ENCODE data around the gene DOCK1.

DOCK1 gene

DNA sequence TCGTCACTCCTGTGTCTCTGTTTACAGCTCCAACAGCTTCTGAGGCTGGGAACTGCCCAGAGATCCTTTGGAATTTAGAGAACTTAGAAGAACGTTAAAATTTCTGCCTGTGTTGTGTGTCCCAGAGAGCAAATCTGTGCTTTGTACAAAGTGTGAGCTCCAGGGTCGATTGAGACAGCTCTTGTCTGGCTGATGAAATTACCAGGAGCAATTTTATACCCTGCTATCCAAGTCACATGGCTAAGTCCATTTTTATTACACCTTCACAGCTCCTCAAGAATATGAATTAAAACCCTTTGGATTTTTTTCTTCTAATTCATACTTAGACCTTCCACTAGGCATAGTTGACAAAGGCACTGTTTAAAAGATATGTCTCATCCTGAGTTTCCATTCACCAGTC lies 337.7 kb downstream of the DOCK1 start:
- DNase-seq = no peak

DNA sequence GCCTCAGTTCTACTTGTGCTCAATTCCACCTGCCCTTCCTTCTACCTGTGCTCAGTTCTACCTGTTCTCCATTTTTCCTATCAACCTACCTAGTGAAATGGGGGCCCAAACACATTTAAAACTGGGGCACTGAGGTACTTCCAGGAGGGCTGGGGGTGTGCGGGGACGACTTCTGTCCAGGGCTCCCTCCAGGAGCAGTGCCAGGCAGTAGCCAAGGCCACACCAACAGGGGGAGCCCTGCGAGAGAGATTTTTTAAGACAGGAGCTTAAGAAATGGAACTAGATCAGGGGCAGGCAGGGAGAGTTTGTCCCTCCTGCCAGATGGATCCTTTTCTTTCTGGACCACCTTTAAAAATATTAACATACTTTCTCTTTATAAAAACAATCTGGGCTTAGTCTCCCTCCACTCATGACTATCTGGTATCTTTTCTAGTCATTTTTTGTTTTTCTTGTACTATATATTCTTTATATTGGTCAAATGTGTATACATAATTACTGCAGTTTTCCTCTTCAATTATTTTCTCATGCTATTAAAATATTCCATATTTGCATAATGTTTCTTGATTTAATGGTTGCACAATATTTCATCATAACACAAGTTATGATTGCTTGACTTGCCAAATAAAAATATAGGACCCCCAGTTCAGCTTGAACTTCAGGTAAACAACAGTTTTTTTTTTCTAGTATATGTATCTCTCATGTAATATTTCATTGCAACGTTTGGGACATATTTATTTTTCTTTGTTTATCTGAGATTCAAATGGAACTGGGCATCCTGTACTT lies 338.5 kb downstream of the DOCK1 start:
- DNase-seq = no peak

DNA sequence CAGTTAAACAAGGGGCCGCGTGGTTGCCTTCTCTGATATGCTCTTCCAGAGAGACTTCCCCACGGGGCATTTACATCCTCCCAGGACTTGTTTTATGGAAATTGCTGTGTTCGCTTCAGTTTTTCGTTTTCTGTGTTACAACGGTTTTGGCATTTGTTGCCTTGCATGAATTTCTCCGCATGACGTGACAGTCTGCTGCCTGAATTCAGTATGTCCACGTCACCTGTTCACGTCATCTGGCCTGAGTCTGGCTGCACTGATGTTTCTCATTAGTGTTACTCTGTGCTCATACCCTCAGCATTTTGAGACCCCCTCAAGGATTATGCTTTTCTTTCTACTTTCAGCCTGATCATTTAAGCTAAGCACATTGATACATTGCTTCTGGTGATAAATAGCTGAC lies 340.2 kb downstream of the DOCK1 start:
- DNase-seq = no peak

GRCh38 chr10:127250031-127250430 lies 344.8 kb downstream of the DOCK1 start:
- no peak for DNase-seq

- DNase-seq = no peak
Observed at GRCh38 chr10:127252818-127253217, 347.6 kb downstream of the DOCK1 start.

- DNase-seq = no peak
Observed at GRCh38 chr10:127254276-127254675, 349.0 kb downstream of the DOCK1 start.

- DNase-seq = no peak
Observed at GRCh38 chr10:127257395-127257794, 352.2 kb downstream of the DOCK1 start.

DNA sequence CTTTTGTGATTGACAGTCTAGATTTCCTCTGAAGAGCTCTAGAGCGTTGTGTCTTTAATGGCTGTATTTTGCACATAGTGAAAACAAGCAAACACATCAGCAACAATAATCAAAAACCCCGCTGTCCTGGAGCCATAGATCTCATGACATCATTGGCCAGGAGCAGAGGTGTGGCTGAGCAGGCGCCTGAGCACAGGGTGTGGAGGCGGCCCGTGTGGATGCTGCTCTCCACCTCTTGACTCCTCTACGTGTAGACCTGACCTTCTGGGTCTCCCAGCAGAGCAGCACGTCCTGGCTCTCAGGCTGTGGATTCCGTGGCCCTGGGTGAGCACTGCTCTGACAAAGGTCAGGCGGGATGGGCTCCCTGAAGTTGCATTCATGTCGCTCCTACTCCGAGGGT lies 354.1 kb downstream of the DOCK1 start:
- no peak for DNase-seq

DNA sequence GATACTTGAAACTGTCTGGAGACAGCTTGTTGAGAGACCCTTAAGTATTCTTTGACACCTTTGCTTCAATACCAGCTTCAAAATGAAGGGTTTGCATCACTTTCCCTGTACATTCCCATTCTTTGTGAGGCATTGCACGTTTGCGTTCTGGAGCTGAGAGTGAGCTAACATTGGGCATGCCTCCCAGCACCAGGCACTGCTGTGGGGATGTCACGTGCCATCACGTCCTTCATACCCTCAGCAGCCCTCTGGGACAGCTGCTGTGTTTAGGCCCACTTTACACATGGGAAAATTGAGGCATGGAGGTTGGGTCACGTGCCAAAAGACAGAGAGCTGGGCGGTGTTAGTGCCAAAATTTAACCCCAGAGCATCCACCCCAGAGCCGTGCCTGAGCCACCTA lies 357.4 kb downstream of the DOCK1 start:
- no peak for DNase-seq

DNA sequence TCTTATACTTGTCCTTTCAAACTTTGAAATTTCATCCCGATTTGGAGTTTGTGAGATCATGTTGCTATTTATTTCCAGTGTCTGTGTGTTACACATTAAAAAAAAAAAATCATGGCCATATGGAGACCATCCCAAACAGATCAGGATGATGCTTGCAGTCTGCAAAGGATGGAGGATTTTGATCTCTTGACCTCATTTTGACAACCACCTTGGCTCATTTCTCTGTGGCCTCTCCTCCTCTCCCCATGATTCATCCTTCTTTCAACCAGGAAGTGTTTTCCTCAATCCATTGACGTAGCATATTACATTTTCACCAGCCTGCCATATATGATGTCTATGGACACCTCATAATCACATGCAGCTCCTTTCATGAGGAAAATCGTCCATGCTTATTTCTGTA lies 360.1 kb downstream of the DOCK1 start:
- DNase-seq = no peak

GRCh38 chr10:127266431-127266830 lies 361.2 kb downstream of the DOCK1 start:
- no peak for DNase-seq

GRCh38 chr10:127267442-127267841 lies 362.2 kb downstream of the DOCK1 start:
- no peak for DNase-seq

GRCh38 chr10:127272076-127272475 lies 366.8 kb downstream of the DOCK1 start:
- DNase-seq = peak; percentile 63

GRCh38 chr10:127275272-127275671 lies 370.0 kb downstream of the DOCK1 start:
- no peak for DNase-seq

DNA sequence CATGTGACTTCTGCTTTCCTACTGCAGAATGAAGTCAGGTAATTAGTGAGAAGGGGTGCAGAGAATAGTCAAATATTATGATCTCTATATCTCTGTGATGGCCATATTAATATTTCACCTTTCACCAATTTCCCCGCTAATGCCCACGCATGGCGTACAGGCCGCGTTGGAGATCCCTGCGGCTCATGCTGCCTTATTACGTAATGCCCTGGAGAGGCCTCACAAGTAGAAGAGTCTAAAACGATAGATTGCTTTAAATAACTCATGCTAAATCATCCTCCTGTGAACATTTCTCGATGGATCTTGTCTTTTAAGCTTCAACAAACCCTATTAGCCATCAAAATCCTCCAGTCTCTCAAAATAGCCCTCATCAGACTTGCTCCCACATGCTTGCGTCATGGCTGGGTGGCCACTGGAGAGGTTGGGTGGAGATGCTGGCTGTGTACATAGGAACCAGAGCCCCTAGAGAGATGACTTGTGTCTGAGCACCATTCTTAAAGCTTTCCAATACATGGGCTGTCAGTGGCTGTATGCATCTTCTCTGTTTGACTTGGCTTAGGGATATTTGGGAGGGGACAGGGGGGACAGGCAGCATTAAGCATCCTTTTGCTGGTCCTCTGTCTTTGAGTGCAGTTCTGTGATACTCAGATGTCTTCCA lies 370.7 kb downstream of the DOCK1 start:
- DNase-seq = peak; percentile 47

- DNase-seq = no peak
Observed at GRCh38 chr10:127276794-127277462, 371.7 kb downstream of the DOCK1 start.

- no peak for DNase-seq
Observed at GRCh38 chr10:127278001-127278400, 372.8 kb downstream of the DOCK1 start.

DNA sequence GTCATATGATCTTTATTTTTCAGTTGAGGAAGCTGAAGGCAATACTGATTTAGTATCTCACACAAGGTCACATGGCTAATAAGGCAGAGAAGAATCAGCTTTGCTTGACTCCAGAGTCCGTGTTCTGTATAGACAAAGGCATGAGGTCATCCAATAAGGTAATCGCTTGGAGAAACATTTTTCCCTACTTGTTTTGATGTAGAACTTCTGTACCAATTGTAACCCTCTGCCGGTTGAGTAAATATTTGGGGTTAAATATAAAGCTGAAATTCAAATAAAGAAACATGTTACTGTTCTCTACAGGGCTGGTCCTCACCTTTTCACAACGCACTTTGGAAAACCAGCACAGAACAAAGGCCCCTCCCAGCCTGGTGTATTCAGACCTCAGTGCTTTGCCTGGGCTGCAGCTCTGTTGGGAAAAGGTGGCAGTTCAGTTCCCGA lies 374.1 kb downstream of the DOCK1 start:
- no peak for DNase-seq

DNA sequence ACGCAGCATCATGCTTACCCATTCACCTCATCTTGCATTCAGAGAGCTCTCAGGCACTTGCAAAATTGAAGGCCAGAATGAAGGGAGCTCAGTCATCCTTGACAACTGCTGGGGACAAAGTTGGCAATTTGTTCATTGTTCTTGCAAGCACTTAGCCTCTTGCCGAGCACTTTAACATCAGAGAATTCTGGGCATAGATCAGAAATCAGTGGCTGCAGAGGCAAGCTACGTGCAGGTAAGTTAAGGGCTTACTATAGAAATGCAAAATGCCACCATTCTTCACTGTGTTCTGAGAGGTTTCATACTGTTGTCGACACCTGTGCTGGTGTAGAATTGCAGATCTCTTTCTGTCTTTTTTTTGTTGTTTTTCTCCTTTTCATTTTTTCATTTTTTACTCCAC lies 375.2 kb downstream of the DOCK1 start:
- DNase-seq = no peak

DNA sequence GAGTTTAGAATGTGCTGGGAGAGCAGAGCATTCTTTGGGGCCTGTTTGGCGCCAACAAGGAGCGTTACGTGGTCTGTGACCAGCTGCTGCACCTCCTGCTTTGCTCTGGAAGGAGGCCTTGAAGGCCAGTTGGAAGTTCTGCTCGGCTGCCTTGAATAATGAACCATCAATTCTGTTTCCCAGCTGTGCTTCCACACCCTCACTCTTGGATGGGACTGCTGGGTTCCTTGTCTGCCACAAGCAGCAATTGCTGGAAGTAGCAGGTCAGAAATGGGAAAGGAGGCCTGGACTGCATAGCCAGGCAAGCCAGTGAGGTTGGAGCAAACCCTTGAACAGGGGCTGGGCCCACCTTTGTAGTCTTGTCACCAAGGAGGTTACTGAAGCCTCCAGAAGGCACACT lies 377.8 kb downstream of the DOCK1 start:
- no peak for DNase-seq

DNA sequence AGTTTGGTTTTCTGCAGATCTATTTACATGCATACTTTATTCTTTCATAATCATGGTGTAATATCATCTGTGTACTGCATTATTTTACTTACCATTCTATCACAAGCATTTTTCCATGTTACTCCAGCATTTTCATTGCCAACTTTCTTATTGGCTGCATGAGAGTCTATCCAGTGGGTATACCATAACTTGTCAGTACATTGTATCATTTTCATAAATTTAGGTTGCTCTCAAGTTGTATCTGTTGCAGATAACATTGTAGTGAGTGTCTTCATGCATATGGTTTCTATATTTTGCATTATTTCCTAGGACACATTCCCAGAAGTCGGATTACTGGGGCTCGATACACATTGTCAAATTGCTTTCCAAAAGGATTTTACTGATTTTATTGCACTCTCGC lies 378.3 kb downstream of the DOCK1 start:
- no peak for DNase-seq

DNA sequence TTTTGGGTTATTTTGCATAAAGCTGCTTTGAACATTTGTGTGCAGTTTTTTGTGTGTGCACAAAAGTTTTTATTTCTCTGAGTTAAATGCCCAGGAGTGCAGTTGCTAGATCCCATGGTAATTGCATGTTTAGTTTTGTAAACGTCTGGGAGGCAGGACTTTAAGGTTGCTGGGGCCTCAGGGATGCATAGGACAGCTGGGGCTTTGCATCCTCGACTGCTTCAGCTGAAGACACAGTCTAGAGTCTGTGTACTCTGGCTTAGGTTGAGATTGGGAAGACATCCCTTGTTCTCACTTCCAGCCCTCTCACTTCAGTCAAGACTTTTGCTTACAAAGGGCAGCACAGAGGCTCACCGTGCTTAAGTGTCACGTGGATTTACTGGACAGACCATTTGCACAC lies 385.6 kb downstream of the DOCK1 start:
- no peak for DNase-seq

- DNase-seq = no peak
Observed at GRCh38 chr10:127291329-127291728, 386.1 kb downstream of the DOCK1 start.

DNA sequence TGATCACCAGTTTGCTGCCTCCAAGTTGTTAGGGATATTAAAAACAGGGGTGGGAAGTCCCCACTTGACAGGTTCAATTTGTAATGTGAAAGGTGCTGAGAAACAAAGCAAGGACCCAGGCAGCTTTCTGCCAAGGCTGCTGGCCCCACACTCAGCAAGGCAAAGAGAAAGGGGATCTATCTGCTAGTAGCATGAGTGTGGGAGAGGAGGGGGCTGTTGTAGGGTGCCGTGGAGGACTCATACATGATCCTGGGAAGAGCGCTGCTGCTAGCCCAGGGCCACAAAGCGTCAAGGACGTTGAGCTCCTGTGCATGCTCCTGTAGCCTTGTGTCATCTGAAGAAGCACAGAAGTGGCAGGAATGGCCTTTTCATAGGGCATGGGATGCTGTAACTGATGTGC lies 387.7 kb downstream of the DOCK1 start:
- no peak for DNase-seq

Measured in retina (tissue), 1 donor.